Lower leg skin (tissue), 3 donors: ENCODE measurements around the gene SLC13A3.

Source experiments
- CTCF ChIP-seq, 3 donors: fragments of 450-650 bp; IDR thresholded peaks; one replicate each; pipeline ENCODE4 v1.5.1; 2016; ENCODE audit warnings: antibody characterized with exemption in 3 of 3, mild to moderate bottlenecking in 3 of 3, moderate library complexity in 2 of 3
- POLR2A ChIP-seq, 2 donors: fragments of 450-650 bp; IDR thresholded peaks; one replicate each; pipeline ENCODE4 v1.6.1; 2016 to 2017; ENCODE audit warnings: antibody characterized with exemption in 2 of 2, mild to moderate bottlenecking in 1 of 2, moderate library complexity in 1 of 2

GRCh38 chr20:46582648-46583047 is 68.6 kb downstream of the SLC13A3 start:
- no peak for TF ChIP-seq CTCF (IDR thresholded peaks at IDR 0.05)
- no peak for TF ChIP-seq POLR2A (IDR thresholded peaks at IDR 0.05)
